Measurements from ENCODE around the gene TLN1. TPM values are rescaled to one million over a fixed set of nuclear protein-coding genes. Genes with fewer than 3 reads are reported as not detected.

The TLN1 gene
- total and polyA plus RNA-seq, 10 of the 15 experiments (the other 5 are each of a cell fraction or from before 2014, with no cell fraction given), result 11.6 to 305 (median 71.9) TPM

- Histone ChIP-seq H2AFZ (ENCODE audit: control insufficient read depth, low read depth, low read length) (peak overlapping the region; percentile 87), H3K79me2 (ENCODE audit: control insufficient read depth, insufficient read depth, low read length) (peaks cover 45% of the 10 kb centered on the region), H3K9me3 (replicated peaks; ENCODE audit: control insufficient read depth, insufficient read depth, low read length) (no peaks in the 10 kb centered on the region), H3K36me3 (ENCODE audit: control insufficient read depth in 2 of 2, insufficient read depth in 2 of 2, low read length in 1 of 2) (peaks cover 5 to 18% of the 10 kb centered on the region in 2 experiments), H3K4me3 (peak overlapping the region; percentile 99), H3K9ac (ENCODE audit: control insufficient read depth, insufficient read depth, low read length) (peak overlapping the region; percentile 82), H3K4me2 (ENCODE audit: control insufficient read depth, insufficient read depth) (peak overlapping the region; percentile 84), H3K27me3 (replicated peaks in 1 of 2; ENCODE audit: control insufficient read depth in 2 of 2, insufficient read depth in 2 of 2, low read length in 1 of 2) (no peaks in the 10 kb centered on the region), H4K20me1 (ENCODE audit: control insufficient read depth, insufficient read depth) (no peaks in the 10 kb centered on the region; the same call in 1 of the 2 replicates), H3K4me1 (ENCODE audit: control insufficient read depth, insufficient read depth, low read length) (peaks cover 4% of the 10 kb centered on the region), H3K27ac (ENCODE audit: control insufficient read depth, insufficient read depth) (peak overlapping the region; percentile 75)
- DNase-seq (ENCODE audit: low read depth, low spot score) (no peak), ATAC-seq (peak; percentile 71), FAIRE-seq (peak; percentile 64)
- POLR2A ChIA-PET, result interaction anchor here (0.6 to 6.2 kb wide), 11 partner anchors 11 to 134 kb away, joined by 3 to 70 read pairs (median 4); partner anchors contain the start of genes ARHGEF39, CCDC107, CREB3 and RMRP
- SMC1A ChIA-PET (ENCODE audit: uncharacterized antibody, unreplicated experiment), result interaction anchor here (0.9 to 4.1 kb wide), 9 partner anchors 14 to 132 kb away, joined by 3 to 39 read pairs (median 7); partner anchors contain the start of genes ARHGEF39, CREB3, SIT1 and SPAG8
- CTCF ChIA-PET, result interaction anchor here (0.7 to 9.5 kb wide), 10 partner anchors 9 to 138 kb away, joined by 3 to 147 read pairs (median 4); partner anchors contain the start of genes CREB3 and TLN1
- BruUV-seq (replicated peaks), result no TSS peak
- 8% methylated on average over 18 of the region's 19 CpGs for WGBS (ENCODE audit: insufficient coverage, insufficient replicate concordance, low lambda C conversion rate, missing lambda C conversion rate)
- peak; percentile 59; the same call in 1 of the 2 replicates for TF ChIP-seq RUNX3 (IDR thresholded peaks at IDR 0.05; ENCODE audit: low read length)
- TF ChIP-seq NFIC (IDR thresholded peaks at IDR 0.05; ENCODE audit: low read depth, low read length), result no peak
- TF ChIP-seq RAD21 (IDR thresholded peaks at IDR 0.05; ENCODE audit: insufficient read depth, low read depth, low read length), result peak; percentile 15; the same call in 1 of the 2 replicates
- 0 out of 2 replicates have a peak, but pooled peaks have one; percentile 23 for TF ChIP-seq MTA2 (IDR thresholded peaks at IDR 0.05; ENCODE audit: low read depth)
- peak; percentile 60; the same call in 1 of the 2 replicates for TF ChIP-seq NR2C1 (IDR thresholded peaks at IDR 0.05)
- TF ChIP-seq KAT2A (conservative IDR thresholded peaks at IDR 0.05; ENCODE audit: control insufficient read depth, low read depth, low read length), result no peak
- TF ChIP-seq CTCF (IDR thresholded peaks at IDR 0.05 in 2 of 3, conservative IDR thresholded peaks at IDR 0.05 in 1 of 3; ENCODE audit: control insufficient read depth in 2 of 3, extremely low read depth in 1 of 3, insufficient read depth in 1 of 3, low read depth in 3 of 3, low read length in 3 of 3), result peak in 2 of 3 experiments; percentile 6 to 24; a peak in 1 of 6 replicates
- TF ChIP-seq TCF12 (IDR thresholded peaks at IDR 0.05; ENCODE audit: low read depth, low read length), result no peak
- peak; percentile 83 for TF ChIP-seq YY1 (IDR thresholded peaks at IDR 0.05; ENCODE audit: low read depth, low read length)
- peak; percentile 11 for TF ChIP-seq MEF2B (IDR thresholded peaks at IDR 0.05; ENCODE audit: partially characterized antibody, poor library complexity, severe bottlenecking)
- TF ChIP-seq RELA (IDR thresholded peaks at IDR 0.05; ENCODE audit: borderline replicate concordance, partially characterized antibody), result no peak
- peak; percentile 27; the same call in 1 of the 2 replicates for TF ChIP-seq NBN (IDR thresholded peaks at IDR 0.05)
- intact Hi-C loops (cut with micrococcal nuclease; ENCODE audit: unreplicated experiment), result no loop called here
- in situ Hi-C loops (cut with MboI), result no loop called here
- RAD21 ChIA-PET (ENCODE audit: unreplicated experiment), result interaction anchor here (0.7 to 5.0 kb wide), 7 partner anchors 20 to 146 kb away, joined by 3 to 74 read pairs (median 3); partner anchors contain the start of genes CREB3, FAM221B, TLN1 and TMEM8B
Measured at GRCh38 chr9:35749515-35750255, 17.7 kb upstream of the TLN1 start.
